HG02970 (cell line): ENCODE measurements around the gene CDK11A.

Experiments
- ATAC-seq: cut with Tn5 transposase; IDR thresholded peaks from one replicate; pipeline ENCODE4 v1.9.1; 2021; ENCODE audit warnings: mild to moderate bottlenecking, moderate library complexity, moderate number of reproducible peaks; ENCODE audit not compliant: unreplicated experiment, low FRiP score

CDK11A gene

GRCh38 chr1:1724035-1724864, at the start of gene CDK11A:
TSS of gene CDK11A (minus strand) at chr1:1724357. CDS start at chr1:1722818, 1,539 bp downstream.
- peak; percentile 98 for ATAC-seq

GRCh38 chr1:1773874-1774273, 49.7 kb upstream of the CDK11A start:
- ATAC-seq: no peak

- ATAC-seq: no peak
Measured at GRCh38 chr1:1771096-1771495, 46.9 kb upstream of the CDK11A start.

GRCh38 chr1:1770102-1770501, 45.9 kb upstream of the CDK11A start:
- no peak for ATAC-seq

- no peak for ATAC-seq
Measured at GRCh38 chr1:1768249-1768992, 44.3 kb upstream of the CDK11A start.

- no peak for ATAC-seq
Measured at GRCh38 chr1:1764876-1765470, 40.8 kb upstream of the CDK11A start.

GRCh38 chr1:1763657-1764621, 39.8 kb upstream of the CDK11A start:
- no peak for ATAC-seq

GRCh38 chr1:1761504-1762376, 37.6 kb upstream of the CDK11A start:
- no peak for ATAC-seq

GRCh38 chr1:1760715-1761114, 36.6 kb upstream of the CDK11A start:
- ATAC-seq: no peak

- ATAC-seq: no peak
Measured at GRCh38 chr1:1760345-1760650, 36.1 kb upstream of the CDK11A start.

- ATAC-seq: no peak
Measured at GRCh38 chr1:1759456-1760344, 35.5 kb upstream of the CDK11A start.

GRCh38 chr1:1758692-1759455, 34.7 kb upstream of the CDK11A start:
- no peak for ATAC-seq

- ATAC-seq: no peak
Measured at GRCh38 chr1:1758059-1758621, 34.0 kb upstream of the CDK11A start.

- no peak for ATAC-seq
Measured at GRCh38 chr1:1757422-1758058, 33.4 kb upstream of the CDK11A start.

- no peak for ATAC-seq
Measured at GRCh38 chr1:1756661-1757421, 32.7 kb upstream of the CDK11A start.

- no peak for ATAC-seq
Measured at GRCh38 chr1:1755852-1756251, 31.7 kb upstream of the CDK11A start.
